ENCODE measurements around the gene LDLR.

DNA sequence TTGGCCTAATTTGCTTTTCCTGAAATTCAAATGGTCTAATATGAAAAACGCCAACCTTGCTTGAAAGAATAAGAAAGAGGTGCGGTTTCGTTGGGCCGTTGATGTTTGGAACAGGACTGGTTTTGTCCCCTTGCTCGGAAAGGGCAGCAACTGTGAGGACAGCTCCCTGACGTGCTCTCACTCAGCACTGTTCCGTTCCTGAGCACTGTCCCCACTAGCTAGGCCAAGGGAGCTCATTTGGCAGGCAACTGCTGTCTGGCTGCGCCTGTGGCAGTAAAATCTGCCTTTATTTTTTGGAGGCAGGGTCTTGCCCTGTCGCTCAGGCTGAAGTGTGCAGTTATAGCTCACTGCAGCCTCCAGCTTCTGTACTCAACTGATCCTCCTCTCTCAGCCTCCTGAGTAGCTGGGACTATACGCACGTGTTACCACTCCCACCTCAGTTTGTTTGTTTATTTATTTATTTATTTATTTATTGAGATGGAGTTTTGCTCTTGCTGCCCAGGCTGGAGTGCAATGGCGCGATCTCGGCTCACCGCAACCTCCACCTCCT, 4.5 kb downstream of the LDLR start:
- TF ChIP-seq, protein P1, sequence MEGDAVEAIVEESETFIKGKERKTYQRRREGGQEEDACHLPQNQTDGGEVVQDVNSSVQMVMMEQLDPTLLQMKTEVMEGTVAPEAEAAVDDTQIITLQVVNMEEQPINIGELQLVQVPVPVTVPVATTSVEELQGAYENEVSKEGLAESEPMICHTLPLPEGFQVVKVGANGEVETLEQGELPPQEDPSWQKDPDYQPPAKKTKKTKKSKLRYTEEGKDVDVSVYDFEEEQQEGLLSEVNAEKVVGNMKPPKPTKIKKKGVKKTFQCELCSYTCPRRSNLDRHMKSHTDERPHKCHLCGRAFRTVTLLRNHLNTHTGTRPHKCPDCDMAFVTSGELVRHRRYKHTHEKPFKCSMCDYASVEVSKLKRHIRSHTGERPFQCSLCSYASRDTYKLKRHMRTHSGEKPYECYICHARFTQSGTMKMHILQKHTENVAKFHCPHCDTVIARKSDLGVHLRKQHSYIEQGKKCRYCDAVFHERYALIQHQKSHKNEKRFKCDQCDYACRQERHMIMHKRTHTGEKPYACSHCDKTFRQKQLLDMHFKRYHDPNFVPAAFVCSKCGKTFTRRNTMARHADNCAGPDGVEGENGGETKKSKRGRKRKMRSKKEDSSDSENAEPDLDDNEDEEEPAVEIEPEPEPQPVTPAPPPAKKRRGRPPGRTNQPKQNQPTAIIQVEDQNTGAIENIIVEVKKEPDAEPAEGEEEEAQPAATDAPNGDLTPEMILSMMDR (IDR thresholded peaks at IDR 0.05), result no peak
- TF ChIP-seq POLR2A (IDR thresholded peaks at IDR 0.05) (no peak), POLR2AphosphoS5 (IDR thresholded peaks at IDR 0.05) (no peak)
